RWPE2 (cell line): ENCODE data around the gene TAL2.

Experiments
- ATAC-seq: fragments of 200-7000 bp; cut with Tn5 transposase; 3 replicates; pipeline ENCODE4 v1.9.1; 2021; ENCODE audit warnings: low read depth
- DNase-seq: peaks from one replicate; pipeline ENCODE4 v3.0.0-alpha.2; 2020; ENCODE audit warnings: low spot score
- H3K27ac ChIP-seq: fragments of 450-650 bp; 2 replicates; pipeline ENCODE4 v1.5.1; 2017; ENCODE audit warnings: mild to moderate bottlenecking; ENCODE audit not compliant: poor library complexity, severe bottlenecking
- H3K27me3 ChIP-seq: fragments of 250-450 bp; sonication (Bioruptor Pico); 2 replicates; pipeline ENCODE4 v1.5.1; 2021; ENCODE audit warnings: mild to moderate bottlenecking, moderate library complexity; ENCODE audit not compliant: insufficient read depth, poor library complexity, severe bottlenecking
- H3K36me3 ChIP-seq: fragments of 250-450 bp; sonication (Bioruptor Pico); 2 replicates; pipeline ENCODE4 v1.5.1; 2020; ENCODE audit warnings: low read depth, mild to moderate bottlenecking, moderate library complexity
- H3K4me1 ChIP-seq: fragments of 250-450 bp; sonication (Bioruptor Pico); 2 replicates; pipeline ENCODE4 v1.5.1; 2021; ENCODE audit warnings: mild to moderate bottlenecking, moderate library complexity; ENCODE audit not compliant: insufficient read depth, poor library complexity, severe bottlenecking
- H3K4me3 ChIP-seq: fragments of 250-450 bp; sonication (Bioruptor Pico); 2 replicates; pipeline ENCODE4 v1.5.1; 2021; ENCODE audit warnings: mild to moderate bottlenecking, moderate library complexity; ENCODE audit not compliant: severe bottlenecking
- H3K9me3 ChIP-seq: fragments of 250-450 bp; sonication (Bioruptor Pico); 2 replicates; pipeline ENCODE4 v1.5.1; 2021; ENCODE audit warnings: mild to moderate bottlenecking, moderate library complexity; ENCODE audit not compliant: severe bottlenecking
- TF ChIP-seq, protein P1 (sequence below): fragments of 450-650 bp; IDR thresholded peaks from one replicate; pipeline ENCODE4 v1.5.1; 2017; ENCODE audit warnings: mild to moderate bottlenecking, moderate library complexity; ENCODE audit not compliant: poor library complexity, severe bottlenecking

TAL2 gene

DNA sequence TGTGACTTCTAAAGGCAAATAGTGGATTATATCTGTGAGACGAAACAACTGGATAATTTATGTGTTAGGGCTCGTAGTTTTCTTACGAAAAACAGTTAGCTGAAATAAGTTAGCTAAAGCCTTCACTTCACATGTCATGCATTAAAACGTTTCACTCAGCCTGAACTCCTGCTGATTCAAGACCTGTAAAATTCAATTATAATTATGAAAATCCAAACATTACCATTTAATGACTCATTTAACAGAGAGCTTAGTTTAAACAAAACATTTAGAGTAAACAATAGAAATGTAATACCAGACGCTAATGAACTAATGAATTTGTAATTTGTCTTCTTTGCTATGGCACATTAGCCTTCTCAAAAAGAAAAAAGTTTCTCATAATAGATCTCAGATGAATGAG, 1.7 kb downstream of the TAL2 start:
- Histone ChIP-seq H3K4me3 (no peak overlapping the region), H3K27me3 (no peaks in the 10 kb centered on the region), H3K36me3 (no peaks in the 10 kb centered on the region), H3K27ac (no peak overlapping the region), H3K4me1 (no peaks in the 10 kb centered on the region), H3K9me3 (no peaks in the 10 kb centered on the region)
- DNase-seq (no peak), ATAC-seq (no peak)
- TF ChIP-seq, protein P1, sequence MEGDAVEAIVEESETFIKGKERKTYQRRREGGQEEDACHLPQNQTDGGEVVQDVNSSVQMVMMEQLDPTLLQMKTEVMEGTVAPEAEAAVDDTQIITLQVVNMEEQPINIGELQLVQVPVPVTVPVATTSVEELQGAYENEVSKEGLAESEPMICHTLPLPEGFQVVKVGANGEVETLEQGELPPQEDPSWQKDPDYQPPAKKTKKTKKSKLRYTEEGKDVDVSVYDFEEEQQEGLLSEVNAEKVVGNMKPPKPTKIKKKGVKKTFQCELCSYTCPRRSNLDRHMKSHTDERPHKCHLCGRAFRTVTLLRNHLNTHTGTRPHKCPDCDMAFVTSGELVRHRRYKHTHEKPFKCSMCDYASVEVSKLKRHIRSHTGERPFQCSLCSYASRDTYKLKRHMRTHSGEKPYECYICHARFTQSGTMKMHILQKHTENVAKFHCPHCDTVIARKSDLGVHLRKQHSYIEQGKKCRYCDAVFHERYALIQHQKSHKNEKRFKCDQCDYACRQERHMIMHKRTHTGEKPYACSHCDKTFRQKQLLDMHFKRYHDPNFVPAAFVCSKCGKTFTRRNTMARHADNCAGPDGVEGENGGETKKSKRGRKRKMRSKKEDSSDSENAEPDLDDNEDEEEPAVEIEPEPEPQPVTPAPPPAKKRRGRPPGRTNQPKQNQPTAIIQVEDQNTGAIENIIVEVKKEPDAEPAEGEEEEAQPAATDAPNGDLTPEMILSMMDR: no peak

DNA sequence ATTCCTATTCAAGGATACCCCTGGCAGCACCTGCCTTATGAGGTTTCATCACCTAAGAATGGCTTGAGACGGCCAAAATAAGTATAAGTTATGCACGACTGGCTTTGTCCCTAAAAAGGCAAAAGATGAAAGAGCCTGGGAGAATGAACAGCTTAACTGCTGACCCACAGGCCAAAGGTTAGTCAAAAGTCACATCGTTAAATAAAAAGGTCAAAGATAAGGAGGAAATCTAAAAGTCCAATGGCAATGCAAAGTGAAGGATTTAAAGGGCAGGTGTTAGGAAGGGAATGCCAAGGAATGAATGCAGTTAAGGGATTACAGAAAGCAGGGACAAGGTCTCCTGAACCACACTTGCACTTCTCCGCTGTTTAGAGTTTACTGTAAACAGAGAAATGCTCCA, 5.6 kb downstream of the TAL2 start:
- DNase-seq: no peak
- Histone ChIP-seq H3K4me1 (no peaks in the 10 kb centered on the region), H3K27me3 (no peaks in the 10 kb centered on the region), H3K36me3 (no peaks in the 10 kb centered on the region), H3K9me3 (no peaks in the 10 kb centered on the region), H3K4me3 (no peak overlapping the region), H3K27ac (no peak overlapping the region)
- ATAC-seq: no peak
- TF ChIP-seq, protein P1: no peak

DNA sequence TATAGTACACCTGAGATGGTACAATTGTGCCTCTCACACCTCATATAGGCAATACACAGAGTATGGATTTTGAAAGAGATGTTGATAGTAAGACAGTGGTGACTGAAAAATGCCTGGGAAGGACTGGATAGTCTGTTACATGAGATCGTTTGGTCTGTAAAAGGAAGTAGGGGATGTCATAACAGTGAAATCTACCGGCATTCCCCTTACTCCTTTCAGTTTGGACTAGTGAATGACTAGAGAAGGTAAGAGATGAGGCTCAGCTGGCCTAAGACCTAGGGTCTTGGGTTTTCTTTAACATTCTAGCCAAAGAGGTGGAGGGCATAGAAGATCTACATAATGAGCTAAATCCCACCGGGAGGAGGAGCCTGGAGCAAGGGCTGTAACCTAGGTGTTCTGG, 8.1 kb downstream of the TAL2 start:
- Histone ChIP-seq H3K27me3 (no peaks in the 10 kb centered on the region), H3K27ac (no peak overlapping the region), H3K4me1 (no peaks in the 10 kb centered on the region), H3K4me3 (no peak overlapping the region), H3K36me3 (no peaks in the 10 kb centered on the region), H3K9me3 (no peaks in the 10 kb centered on the region)
- TF ChIP-seq, protein P1: no peak
- DNase-seq (no peak), ATAC-seq (no peak)

DNA sequence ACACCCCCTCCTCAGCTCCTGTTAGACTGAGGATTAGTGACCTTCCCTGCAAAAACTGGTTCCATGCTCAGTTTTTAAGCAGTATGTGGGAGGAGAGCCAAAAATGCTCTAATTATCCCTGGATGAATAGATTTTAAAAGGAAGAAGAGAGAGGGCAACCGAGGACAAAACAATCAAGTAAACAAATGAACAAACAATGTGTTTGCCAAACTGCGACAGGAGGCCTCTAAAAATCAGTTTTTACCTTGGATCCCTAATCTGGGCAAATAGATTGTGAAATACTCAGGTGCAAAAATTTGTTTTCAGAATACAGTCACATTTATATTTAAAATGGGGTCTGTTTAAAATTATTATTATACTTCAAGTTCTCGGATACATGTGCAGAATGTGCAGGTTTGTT, 8.5 kb downstream of the TAL2 start:
- Histone ChIP-seq H3K4me1 (no peaks in the 10 kb centered on the region), H3K4me3 (no peak overlapping the region), H3K27me3 (no peaks in the 10 kb centered on the region), H3K36me3 (no peaks in the 10 kb centered on the region), H3K9me3 (no peaks in the 10 kb centered on the region), H3K27ac (no peak overlapping the region)
- ATAC-seq: no peak
- no peak for DNase-seq
- TF ChIP-seq, protein P1: no peak

DNA sequence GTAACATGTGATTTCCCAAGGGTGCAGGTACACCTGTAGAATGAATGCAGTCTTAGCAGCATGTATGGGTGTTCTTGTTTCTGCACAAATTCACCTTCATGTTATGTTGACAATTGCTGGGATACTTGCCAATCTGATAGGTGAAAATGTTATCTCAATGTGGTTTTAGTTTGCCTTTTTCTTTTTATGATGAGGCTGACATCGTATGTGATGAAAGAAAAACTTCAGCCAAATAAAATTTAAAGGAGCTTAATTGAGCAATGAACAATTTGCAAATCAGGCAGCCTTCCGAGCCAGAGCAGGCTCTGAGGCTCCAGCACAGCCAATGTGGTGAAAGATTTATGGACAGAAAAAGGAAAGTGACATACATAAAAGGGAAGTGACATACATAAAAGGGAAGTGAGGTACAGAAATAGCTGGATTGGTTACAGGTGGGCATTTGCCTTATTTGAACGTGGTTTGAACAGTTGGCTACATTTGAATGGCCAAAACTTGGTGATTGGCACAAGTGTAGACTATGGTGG, 10.5 kb downstream of the TAL2 start:
- no peak for ATAC-seq
- H3K9me3 ChIP-seq: no peaks in the 10 kb centered on the region
- TF ChIP-seq, protein P1: no peak
- no peaks in the 10 kb centered on the region for H3K27me3 ChIP-seq
- DNase-seq: no peak
- H3K4me3 ChIP-seq: no peak overlapping the region
- H3K4me1 ChIP-seq: no peaks in the 10 kb centered on the region
- H3K27ac ChIP-seq: no peak overlapping the region
- no peaks in the 10 kb centered on the region for H3K36me3 ChIP-seq
